ENCODE results near the gene NHS.

Gene NHS

DNA sequence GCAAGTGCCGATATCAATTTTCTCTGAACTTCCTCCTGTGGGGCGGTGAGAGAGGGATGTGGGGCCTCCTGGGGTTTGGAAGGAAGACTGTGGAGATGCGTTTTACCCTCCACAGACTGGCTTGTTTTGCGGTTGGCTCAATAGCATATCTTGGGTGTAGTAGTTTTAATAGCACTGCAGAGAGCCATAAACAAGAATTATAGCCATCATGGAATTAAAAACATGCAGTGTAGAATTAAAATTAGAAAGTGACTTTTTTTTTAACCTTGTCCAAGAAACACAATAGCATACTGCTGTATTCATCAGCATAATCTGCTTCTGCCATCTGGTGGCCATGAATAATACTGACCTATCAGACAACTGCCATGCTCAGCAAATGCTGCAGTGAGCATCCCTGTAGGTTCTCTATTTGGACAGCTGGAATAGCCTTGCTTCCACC lies 315.0 kb downstream of the NHS start:
- DNase-seq: no peak

DNA sequence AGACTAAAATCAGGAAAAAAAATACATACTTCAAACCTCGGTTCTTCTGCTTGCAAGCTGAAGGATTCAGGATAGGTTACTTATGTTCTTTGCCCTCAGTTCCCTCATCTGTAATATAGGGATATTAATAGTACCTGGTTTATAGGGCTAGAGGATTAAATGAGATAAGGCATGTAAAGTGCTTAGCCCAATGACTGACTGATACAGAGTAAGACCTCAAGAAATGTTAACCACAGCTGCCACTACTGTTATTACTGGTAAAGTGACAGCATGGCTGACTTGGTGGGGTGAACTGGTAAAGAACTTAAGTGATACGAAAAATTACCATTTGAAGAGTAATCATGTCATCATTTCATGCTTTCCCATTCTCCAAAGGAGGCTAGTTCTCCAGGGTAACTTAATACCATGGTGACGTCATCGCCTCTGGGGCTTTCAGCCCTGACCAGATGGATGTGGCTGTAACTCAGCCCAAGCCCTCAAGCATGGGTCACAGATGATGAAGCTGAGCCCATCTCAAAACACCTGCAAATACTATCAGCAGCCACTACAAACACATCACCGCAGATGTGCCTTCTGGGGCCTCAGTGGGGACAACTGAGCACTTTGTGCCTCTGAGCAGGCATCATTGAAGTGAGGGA lies 317.8 kb downstream of the NHS start:
- no peak for DNase-seq

DNA sequence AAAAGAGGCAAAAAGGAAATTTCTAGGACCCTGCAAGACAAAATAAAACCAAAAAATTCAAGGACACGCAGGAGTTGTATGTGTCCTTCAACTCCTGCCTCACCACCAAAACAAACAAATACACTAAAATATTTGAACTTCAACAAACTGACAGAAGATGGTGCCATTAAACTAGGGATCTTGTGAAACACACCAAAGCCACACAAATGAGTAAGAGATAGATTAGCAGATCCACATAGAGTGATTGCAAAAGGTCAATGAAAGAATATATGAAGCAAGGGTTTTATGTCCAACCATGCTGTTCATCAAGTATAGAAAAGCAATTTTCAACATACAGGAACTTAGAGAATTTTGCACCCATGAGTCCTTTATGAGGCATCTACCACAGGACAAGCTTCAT lies 322.2 kb downstream of the NHS start:
- DNase-seq: no peak

DNA sequence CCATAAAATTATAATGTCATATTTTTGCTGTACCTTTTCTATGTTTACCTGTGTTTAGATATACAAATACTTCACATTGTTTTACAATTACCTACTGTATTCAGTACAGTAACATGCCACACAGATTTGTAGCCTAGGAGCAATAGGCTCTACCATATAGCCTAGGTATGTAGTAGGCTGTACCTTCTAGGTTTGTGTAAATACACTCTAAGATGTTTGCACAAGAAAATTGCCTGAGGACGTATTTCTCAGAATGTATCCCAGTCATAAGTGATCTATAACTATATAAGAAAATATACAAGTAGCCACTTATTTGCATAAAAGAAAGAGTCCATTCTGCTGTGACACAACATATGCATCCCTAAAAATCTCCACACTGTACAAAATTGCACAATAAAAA lies 326.0 kb downstream of the NHS start:
- DNase-seq: no peak

DNA sequence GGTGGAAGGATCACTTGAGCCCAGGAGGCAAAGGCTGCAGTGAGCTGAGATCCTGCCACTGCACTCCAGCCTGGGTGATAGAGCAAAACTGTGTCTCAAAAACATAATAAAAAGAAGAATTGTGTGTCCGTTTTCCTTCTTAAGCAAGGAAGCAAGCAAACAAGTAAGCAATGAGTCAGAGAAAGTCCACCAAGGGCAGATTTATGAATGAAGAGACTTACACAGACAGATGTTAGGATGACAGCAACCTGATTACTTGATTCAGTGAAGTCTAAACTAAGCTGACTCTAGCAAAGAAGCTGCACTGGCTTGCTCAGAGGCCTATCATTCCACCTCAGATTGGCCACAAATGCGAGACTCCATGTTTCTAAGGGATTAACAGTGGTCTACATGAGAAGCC lies 328.2 kb downstream of the NHS start:
- no peak for DNase-seq

DNA sequence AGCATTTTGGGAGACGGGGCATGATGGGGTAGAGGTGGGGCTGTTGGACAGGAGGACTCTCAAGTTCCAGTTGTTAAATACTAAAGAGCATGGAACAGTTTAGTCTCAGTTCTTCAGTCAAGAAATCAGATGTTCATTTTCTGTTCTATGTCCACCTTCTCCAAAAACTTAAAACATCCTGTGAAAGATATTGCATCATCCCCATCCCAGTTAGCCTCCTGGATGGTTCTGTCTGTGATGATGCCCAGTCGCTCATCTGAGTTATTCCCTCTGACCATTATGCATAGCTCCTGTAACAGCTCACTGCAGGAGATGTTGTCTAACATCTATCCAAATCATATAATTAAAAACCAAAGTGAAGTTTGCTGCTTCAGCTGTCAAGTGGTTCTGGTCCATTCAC lies 330.2 kb downstream of the NHS start:
- DNase-seq: no peak

DNA sequence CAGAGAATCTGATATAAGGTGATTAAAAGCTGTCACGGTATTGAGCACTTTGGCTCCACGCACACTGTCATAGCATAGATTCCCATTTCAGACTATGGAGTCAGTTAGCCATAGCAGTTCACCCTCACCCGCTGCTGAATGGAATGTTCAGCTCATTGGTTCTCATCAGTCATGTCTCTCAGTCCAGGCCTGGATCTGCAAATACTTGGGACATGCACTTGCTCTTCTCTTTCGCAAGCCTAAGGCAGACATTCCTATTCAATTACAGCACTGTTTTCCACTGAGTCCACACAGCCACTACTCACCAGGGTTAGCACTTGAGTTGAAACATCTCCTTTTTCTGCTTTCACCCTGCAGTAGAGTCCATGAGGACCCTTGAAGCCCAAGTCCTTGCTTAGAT lies 331.7 kb downstream of the NHS start:
- DNase-seq: no peak

DNA sequence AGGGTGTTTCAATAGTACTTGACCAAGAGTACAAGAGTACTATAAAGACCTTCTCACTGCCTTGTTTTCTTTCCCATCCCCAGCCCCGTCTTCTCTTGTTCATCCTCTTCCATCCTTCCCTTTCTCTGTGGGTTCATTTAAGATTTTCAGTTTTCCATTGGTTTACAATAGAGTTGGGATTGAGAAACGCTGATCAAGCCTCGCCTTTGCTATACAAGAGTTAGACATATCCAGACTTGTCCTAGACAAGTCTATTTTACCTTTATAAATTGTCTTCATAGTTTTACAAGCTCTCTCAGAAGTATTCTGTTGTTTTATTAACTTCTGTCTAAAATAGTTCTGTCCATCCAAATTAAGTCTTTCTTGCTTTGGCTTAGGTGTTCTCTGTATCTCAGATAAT lies 332.7 kb downstream of the NHS start:
- DNase-seq: no peak

DNA sequence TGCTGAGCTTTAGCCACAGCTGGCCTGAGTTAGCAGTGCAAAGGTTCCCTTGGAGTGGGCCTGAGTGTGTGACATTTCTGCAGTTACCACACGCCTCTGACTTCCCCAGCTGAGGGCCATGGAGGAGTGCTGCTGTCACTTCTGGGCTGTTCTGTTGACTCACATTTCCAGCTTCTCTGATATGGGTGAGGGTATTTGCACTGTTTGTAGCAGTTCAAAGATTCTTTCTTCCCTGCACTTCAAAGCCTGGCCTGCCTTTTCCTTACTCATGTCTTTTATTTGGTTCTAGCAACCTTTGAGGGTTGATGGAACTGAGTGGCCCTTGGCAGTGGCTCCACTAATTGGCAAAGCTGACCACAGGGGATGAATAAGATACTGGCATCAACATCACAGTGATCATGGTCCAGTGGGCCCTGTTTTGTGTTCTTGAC lies 335.9 kb downstream of the NHS start:
- DNase-seq: no peak

DNA sequence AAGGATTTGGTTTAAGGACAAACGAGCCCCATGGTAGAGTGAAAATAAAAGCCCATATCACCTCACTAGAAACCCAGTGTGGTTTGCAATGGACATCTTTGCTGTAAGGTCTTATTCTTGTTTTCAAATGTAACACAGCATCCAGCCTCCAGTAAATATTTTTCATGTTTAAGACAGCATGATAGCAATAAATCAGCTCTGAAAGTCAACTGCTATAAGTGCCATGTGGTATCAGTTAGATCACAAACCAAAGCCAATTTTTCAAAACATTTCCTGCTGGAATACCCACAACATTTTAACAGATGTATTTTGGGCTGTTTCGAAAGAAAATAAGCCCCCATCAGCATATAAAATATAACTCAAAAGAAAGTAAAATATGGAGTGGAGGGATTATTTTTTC lies 338.3 kb downstream of the NHS start:
- DNase-seq: no peak

DNA sequence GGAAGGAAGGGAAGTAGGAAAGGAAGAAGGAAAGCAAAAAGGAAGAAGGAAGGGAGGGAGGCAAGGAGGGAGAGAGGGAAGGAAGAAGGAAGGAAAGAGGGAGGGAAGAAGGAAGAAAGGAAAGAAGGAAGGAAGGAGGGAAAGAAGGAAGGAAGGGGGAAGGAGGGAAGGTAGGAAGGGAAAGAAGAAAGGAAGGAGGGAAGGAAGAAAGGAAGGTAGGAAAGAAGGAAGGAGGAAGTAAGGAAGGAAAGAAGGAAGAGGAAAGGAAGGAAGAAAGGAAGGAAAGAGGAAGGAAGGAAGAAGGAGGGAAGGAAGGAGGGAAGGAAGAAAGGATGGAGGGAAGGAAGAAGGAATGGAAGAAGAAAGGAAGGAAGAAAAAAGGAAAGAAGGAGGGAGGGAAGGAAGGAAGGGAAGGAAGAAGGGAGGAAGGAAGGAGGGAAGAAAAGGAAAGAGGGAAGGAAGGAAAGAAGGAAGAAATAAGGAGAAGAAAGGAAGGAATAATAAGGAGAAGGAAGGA lies 343.7 kb downstream of the NHS start:
- no peak for DNase-seq

DNA sequence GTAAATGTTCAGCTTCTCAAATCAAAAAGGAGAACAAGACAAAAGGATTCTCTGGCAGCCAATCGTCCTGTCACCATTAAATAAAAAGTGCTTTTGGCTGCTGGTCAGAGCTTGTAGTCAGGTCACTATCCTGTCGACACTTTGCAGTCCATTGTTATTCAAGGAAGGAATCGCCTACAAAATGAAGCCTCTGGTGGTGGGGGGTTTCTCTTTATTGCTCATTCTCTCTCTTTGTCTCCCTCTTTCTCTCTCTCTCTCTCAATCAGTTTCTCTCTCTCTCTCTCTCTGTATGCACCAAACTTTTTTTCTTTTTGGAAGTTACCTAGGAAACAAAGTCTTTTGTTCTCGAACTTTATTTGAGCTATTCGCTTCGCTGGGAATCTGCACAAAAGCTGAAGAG lies 344.7 kb downstream of the NHS start:
- DNase-seq: no peak

DNA sequence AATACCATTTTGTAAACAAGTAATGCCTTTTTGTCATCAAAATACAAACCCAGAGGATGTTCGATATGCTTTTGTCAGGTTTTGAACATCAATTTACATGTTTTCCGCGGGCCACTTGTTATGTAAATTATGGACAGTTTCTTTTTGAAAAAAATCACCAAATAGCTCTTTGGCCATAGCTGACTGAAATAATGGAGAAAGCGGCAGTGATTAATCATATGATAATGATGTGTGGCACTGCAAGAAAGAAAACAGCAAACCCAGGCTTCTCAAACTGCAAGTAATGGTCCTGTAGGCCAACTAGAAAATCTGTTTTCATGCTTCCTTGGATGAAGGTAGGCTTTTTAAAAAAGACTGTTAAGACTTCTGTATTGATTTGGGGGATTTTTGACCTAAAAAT lies 346.7 kb downstream of the NHS start:
- no peak for DNase-seq

DNA sequence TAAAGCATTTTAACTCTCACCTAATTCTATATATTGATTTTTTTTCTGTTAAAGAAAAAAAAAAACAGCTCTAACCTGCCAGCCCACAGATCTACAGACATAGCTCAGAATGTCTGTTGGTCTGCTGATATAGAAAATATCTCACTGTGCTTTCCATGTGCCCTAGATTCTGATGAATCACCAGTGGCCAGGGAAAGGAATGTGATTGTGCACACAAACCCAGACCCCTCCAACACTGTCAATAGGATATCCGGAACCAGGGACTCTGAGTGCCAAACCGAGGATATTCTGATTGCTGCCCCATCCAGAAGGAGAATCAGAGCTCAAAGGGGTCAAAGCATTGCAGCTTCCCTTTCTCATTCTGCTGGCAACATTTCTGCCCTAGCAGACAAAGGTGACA lies 350.2 kb downstream of the NHS start:
- no peak for DNase-seq

DNA sequence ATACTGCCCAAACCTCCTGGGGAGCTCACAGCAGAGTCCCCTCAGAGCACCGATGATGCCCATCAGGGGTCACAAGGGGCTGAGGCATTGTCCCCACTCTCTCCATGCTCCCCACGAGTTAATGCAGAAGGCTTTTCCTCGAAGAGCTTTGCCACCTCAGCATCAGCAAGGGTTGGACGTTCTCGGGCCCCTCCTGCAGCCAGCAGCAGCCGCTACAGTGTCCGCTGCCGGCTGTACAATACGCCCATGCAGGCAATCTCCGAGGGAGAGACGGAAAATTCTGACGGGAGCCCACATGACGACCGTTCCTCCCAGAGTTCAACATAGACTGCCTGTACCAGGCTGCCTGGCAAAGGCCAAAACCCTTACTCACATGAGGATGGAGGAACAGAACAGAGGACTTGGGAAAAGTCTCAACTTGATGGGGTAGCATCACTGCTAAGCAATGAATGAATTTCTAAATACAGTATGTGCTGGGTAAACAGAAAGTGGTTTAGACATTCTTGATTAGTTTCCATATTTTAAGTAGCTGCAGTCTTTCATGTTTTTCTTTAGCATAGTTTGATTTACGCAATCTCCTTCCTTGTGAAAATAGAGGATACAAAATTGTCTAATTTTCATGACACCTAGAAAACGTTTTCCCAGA lies 357.3 kb downstream of the NHS start:
- no peak for DNase-seq

DNA sequence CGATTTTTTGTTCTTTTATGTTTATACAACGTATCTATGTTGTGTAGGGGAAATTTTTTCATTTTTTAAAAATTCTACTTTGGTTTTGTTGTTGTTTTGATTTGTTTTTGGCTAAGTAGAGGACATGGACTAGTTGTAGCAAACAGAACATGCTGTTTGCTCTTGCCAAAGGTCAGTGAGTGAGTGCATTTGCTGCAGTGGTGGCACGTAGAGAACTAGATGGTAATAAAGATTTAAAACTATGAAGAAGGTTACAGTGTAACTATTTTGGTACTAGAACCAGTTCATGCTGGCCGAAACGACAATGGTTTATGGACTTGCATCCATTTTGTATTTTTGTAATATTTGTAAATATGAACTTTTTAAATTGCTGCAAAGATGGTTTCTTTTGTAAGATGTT lies 360.4 kb downstream of the NHS start:
- DNase-seq: no peak

DNA sequence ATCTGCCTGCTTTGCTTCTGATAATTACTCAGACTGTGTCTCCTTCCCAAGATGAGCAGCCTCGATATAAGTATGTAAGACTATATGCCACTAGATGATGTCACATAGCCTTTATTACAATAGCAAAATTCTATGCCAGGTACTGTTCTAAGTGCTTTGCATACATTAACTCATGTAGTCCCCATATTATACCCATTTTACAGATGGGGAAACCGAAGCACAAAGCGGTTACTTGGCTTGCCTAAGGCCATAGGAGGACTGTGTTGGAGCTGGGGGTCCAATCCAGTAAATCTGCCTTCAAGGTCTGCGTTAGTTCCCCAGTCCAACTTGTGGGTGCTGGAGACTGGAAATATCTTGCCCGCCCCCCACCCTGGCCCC lies 361.5 kb downstream of the NHS start:
- DNase-seq: no peak

DNA sequence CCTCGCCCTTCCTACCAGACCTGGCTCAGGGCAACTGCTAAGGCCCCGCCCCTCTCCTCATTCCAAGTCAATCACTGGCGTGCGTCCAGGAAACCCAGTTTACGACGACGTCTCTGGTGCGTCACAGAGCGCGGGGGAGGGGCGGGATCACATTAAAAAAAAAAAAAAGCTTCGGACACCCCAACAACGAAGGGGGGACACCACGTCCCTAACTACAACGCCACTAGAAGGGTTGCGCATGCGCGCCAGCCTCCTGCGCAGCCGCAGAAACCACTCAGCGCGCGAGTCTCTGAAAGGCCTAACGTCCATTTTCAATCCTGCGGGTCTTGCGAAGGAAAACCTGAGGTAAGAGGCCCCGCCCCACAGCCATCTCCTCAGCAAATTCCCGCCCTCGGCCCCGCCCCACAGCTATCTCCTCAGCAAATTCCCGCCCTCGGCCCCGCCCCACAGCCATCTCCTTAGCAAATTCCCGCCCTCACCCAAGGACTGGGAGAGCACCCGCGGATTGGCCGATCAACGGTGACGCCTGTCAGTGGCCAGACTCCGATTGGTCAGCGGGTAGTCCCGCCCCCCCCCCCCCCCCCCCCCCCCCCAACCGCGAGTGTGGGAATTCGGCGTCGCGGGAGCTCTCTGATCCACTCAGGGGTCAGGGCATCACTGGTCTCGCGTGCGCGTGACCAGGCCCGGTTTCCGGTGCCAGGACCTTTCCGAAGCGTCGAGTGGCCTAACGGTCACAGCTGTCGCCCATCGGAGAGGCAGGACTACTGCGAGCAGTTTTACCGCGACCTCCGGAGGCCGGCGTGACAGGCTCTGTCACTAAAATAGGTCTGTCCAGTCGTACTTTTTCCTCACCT lies 362.1 kb downstream of the NHS start, which contains the start of gene SCML1:
Gene SCML1, plus strand, starts transcription at position 638 of the 854 bp plus-strand sequence. CDS start 6,694 bp downstream, outside the sequence.
- DNase-seq: peak; percentile 70 to 73

DNA sequence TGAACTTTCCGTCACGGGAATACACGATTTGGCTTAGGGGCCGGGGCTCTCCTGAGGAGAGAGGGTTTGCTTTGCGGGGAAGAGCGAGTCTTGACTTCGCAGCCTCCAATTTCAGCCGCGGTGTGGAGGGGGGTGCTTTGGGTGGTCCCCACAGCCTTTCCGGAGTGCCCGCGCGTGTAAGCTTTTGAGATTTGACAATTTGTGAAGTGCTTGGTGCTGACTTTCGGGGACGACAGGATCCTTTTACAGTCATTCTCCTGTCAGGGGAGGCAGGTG lies 362.6 kb downstream of the NHS start:
- DNase-seq: no peak

DNA sequence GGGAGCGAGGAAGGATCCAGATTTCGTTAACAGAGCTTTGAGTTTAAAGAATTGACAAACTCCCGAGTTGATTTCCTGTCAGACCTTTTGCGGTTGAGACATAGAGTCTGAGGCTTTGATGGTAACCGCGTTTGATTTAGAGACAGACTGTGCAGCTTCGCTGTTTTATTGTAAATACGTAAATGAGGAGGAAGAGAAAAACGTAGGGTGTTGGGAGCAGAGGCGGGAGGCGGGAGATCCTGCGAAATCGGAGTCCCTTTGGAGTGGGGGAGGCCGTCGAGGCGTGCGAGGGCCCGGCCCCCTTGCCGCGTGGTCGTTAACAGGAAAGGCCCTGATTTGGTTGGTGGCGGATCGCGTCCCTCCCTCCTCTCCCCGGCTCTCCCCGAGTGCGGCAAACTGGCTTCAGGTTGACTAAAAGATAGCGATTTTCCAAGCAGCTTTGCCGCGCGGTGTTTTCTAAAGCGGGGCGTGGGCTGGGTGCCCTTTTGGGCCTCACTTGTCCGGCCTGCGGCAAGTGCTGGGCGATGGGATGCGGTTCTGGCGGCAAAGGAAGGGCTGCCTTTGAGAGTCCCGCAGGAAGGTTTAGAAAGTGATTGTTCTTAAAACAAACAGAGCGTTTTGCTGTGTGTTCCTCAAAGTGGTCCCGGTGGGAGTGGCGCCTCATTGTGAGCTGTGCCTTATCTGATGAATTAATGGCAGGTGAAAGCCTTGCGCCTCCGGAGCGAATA lies 363.1 kb downstream of the NHS start:
- DNase-seq: no peak

DNA sequence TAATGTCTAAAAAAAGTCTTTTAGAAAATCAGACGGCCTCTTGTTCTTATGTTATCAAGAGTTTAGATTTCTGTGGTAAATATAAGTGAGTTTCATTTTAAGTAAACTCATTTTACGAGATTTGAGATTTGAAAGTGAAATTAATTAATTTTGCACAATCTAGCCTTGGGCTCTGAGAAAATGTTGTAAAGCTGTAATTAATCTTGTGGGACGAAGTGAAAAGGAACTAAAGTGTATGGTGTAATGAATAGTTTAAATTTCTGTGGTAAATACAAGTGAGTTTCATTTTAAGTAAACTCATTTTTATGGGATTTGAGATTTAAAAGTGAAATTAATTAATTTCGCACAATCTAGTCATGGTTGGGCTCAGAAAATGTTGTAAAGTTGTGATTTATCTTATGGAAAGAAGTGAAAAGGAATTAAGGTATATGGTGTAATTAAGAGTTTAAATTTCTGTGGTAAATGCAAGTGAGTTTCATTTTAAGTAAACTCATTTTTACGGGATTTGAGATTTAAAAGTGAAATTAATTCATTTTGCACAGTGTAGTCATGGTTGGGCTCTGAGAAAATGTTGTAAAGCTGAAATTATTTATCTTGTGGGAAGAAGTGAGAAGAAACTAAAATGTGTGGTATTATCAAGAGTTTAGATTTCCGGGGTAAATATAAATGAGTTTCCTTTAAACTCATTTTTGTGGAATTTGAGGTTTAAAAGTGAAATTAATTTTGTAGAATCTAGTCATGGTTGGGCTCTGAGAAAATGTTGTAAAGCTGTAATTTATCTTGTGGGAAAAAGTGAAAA lies 363.9 kb downstream of the NHS start:
- no peak for DNase-seq
